Measurements from ENCODE around the gene TMEM39B.
"Not testable (repeated sequence)": the region's sequence is repeated elsewhere in the genome, so short reads cannot be mapped to it uniquely, and the experiment has no call there.

Gene TMEM39B

GRCh38 chr1:32072622-32073298, at the start of gene TMEM39B:
TSS of gene TMEM39B (plus strand) at chr1:32072939. CDS start at chr1:32073048, 109 bp downstream.
- peak; percentile 85 for DNase-seq (ENCODE audit: low read depth)

GRCh38 chr1:32023351-32023750, 49.4 kb upstream of the TMEM39B start:
- DNase-seq (ENCODE audit: low read depth), result no peak

DNA sequence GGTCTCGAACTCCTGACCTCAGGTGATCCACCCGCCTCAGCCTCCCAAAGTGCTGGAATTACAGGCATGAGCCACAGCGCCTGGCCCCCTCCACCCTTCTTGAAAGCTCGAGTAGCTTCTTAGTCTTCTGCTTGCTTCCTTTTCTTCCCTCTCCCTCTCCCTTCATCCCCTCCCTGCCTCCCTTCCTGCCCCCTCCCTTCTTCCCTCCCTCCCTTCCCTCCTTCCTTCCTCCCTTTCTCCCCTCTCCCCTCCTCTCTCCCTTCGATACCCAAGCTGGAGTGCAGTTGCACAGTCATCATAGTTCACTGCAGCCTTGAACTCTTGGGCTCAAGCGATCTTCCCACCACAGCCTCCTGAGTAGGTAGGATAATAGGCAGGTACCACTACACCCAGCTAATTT, 47.2 kb upstream of the TMEM39B start:
- DNase-seq (ENCODE audit: low read depth), result no peak

DNA sequence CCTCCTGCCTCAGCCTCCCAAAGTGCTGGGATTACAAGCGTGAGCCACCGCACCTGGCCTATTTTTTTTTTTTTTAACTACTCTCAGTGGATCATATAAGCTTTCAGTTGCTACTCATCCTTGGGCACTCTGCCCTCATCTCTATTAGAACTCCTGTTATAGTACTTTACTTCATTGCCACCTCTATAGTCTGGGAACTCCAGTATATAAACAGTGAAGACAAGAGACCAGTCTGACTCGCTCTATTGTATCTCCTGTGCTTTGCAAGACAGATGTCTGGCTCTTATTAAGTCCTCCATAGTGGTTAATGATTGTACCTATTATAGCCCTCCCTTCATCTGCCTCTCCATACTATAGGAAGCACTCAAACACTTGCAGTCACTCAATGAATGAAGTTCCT, 44.0 kb upstream of the TMEM39B start:
- DNase-seq (ENCODE audit: low read depth), result no peak

GRCh38 chr1:32031578-32032274, 41.0 kb upstream of the TMEM39B start:
- no peak for DNase-seq (ENCODE audit: low read depth)

GRCh38 chr1:32032275-32032615, 40.5 kb upstream of the TMEM39B start:
- DNase-seq (ENCODE audit: low read depth), result no peak

DNA sequence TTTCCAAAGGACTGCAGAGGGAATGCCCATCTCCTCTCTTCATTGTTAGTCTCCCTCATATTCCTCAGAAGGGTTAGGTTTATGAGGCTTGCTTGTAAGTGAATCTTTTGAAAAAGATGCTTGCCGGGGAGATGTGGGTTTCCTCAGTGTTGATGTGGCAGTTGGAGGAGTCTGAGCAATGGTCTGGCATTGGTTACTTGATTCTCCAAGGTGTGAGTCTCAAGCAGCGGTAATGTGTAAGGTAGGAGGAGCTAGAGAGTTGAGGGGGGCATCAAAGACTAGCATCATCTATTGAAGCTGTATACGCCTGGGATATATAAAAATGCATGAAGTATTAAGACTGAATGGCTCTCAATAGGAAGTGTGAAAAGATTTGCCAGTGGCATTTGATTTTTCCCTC, 37.6 kb upstream of the TMEM39B start:
- DNase-seq (ENCODE audit: low read depth), result no peak

DNA sequence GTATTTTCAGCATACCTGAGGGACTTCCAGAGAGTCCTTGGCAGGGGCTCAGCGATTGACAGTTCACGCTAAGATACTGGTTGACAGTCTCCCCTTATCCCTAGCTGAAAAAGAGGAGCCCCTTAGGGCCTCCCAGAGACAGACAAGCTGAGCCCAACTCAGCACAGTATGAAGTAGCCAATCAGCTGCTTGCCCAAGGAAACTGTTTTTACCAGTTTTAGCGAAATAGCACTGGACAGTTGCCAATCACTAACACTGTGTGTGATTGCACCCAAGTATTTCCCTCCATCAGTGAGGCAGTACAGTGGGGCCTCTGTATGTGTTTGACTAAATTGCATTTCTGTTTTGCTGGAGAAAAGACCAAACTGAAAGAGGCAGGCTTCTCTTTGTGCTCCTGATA, 32.0 kb upstream of the TMEM39B start:
- DNase-seq (ENCODE audit: low read depth), result no peak

DNA sequence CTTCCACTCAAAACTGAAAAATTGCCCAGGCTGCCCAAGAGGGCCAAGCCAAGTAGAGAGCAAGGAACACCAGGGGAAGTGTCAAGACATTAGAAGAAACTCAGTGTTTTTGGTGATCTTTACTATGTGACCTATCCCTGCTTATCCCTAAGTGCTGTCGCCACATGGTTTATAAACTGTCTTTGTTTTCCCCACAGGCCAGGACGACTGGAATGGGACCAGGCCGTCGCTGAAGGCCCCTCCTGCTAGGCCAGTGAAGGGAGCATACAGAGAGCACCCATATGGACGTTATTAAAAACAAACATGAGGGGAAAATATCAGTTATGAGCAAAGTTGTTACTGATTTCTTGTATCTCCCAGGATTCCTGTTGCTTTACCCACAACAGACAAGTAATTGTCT, 30.4 kb upstream of the TMEM39B start:
- no peak for DNase-seq (ENCODE audit: low read depth)

- no peak for DNase-seq (ENCODE audit: low read depth)
Observed at GRCh38 chr1:32044234-32044633, 28.5 kb upstream of the TMEM39B start.

GRCh38 chr1:32045772-32046171, 27.0 kb upstream of the TMEM39B start:
- no peak for DNase-seq (ENCODE audit: low read depth)

GRCh38 chr1:32047701-32048100, 25.0 kb upstream of the TMEM39B start:
- no peak for DNase-seq (ENCODE audit: low read depth)

DNA sequence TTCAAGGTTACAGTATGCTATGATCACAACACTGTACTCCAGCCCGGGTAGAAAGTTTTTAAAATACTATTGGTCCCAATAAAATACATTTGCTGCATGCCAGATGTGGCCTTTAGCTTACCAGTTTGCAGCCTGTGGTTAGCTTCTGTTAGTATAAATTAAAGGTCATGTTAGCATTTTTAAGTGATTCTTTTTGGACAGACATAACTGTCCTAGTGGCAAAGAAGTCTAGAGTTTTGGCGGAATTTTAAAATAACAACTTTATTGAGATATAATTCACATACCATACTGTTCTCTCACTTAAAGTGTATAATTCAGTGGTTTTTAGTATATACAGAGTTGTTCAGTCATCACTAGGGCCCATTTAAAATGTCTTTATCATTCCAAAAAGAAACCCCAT, 24.3 kb upstream of the TMEM39B start:
- no peak for DNase-seq (ENCODE audit: low read depth)

GRCh38 chr1:32051706-32052105, 21.0 kb upstream of the TMEM39B start:
- no peak for DNase-seq (ENCODE audit: low read depth)

DNA sequence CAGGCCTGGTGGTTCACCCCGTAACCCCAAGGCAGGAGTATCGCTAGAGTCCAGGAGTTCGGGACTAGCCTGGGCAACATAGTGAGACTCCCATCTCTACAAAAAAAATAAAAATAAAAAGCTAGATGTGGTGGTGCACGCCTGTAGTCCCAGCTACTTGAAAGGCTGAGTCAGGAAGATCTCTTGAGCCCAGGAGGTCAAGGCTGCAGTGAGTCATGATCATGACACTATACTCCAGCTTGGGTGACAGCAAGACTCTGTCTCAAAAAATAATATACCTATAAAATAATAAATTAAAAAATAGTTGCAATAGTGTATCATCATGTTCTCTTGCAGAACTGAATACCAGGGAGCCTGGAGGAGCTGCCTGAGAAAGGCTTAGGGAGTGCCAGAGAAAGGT, 19.9 kb upstream of the TMEM39B start:
- DNase-seq (ENCODE audit: low read depth), result no peak

DNA sequence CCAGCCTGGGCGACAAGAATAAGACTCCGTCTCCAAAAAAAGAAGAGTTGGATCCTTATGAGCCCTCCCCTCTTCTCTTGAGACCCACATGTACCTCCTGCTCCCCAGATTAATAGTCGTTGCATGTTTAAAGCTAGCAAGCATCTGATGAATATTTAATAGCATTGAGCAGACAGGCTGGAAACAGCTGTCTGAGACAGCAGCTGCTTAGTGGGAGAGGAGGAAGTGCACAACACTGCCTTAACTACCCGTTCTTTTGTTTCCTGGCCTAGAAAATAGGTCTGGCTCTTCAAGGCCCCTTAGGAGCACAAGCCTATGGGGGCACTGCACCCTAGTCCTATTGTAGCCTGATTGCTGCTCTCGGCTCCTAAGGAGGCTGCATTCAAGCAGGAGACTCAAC, 17.3 kb upstream of the TMEM39B start:
- no peak for DNase-seq (ENCODE audit: low read depth)

GRCh38 chr1:32056598-32056997, 16.1 kb upstream of the TMEM39B start:
- no peak for DNase-seq (ENCODE audit: low read depth)

GRCh38 chr1:32060914-32061313, 11.8 kb upstream of the TMEM39B start:
- no peak for DNase-seq (ENCODE audit: low read depth)

GRCh38 chr1:32062867-32063230, 9.9 kb upstream of the TMEM39B start:
- no peak for DNase-seq (ENCODE audit: low read depth)

DNA sequence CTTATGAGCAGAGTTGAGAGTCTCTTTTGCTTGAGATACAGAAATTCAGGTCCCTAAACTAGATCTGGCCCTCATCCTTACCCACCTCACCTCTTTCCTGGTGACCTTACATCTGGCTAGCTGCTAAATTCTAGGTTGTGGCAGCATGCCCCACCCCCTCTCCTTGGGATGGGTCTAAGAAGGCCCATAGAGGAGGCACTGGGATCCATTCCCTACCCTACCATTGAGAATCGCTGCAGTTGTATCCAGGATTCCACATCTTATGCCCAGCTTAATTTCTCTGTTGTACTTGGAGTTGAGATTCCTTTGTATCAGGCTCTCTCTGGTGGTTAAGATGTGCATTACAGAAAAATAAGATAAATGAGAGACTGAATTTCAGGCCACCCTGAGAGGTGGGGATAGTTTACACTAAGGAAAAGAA, 9.5 kb upstream of the TMEM39B start:
- DNase-seq (ENCODE audit: low read depth), result no peak

DNA sequence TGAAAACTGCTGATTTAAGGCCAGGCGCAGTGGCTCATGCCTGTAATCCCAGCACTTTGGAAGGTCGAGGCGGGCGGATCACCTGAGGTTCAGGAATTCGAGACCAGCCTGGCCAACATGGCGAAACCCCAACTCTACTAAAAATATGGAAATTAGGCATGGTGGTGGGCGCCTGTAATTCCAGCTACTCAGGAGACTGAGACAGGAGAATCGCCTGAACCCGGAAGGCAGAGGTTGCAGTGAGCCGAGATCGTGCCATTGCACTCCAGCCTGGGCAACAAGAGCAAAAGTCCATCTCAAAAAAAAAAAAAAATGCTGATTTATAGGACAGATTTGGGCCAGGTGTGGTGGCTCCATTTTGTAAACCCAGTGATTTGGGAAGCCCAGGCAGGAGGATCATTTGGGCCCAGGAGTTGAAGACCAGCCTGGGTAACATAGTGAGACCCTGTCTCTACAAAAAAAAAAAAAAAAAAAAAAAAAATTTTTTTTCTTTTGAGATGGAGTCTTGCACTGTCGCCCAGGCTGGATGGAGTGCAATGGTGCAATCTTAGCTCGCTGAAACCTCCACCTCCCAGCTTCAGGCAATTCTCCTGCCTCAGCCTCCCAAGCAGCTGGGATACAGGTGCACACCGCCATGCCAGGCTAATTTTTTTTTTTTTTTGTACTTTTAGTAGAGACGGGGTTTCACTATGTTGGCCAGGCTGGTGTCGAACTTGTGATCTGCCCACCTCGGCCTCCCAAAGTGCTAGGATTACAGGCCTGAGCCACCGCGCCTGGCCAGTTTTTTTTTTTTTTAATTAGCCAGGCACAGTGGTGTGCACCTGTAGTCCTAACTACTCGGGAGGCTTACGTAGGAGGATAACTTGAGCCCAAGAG, 6.9 kb upstream of the TMEM39B start:
- not testable (repeated sequence) for DNase-seq (ENCODE audit: low read depth)

GRCh38 chr1:32066489-32066873, 6.3 kb upstream of the TMEM39B start:
- no peak for DNase-seq (ENCODE audit: low read depth)

DNA sequence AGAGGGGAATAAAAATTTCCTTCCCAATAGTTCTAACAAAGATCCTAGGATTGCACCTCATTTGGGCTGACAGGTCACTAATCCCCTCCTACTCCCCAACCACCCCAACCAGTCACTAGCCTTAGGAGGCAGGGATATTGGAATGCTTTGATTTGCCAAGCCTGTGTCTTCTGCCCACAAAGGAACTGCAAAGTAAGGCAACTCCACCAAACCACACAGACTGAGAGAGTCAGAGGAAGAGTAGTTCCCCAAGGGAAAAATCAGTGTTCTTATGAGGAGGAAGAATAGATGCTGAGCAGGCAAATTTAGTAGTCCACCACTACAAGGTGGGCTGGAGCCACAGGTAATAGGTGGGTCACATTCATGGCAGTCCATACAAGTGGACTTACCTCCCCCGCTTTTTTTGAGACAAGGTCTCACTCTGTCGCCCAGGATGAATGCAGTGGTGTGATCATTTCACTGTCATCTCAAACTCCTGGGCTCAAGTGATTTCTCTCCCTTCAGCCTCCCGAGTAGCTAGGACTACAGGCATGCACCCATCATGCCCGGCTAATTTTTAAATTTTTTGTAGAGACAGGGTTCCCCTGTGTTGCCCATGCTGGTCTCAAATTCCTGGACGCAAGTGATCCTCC, 3.7 kb upstream of the TMEM39B start:
- no peak for DNase-seq (ENCODE audit: low read depth)
